Cardiac muscle cell (in vitro differentiated cells and primary cell): Measurements from ENCODE around the gene COMMD1. TPM values are rescaled to one million over a fixed set of nuclear protein-coding genes. Genes with fewer than 3 reads are reported as not detected.

Experiments used
- DNase-seq, 2 donors: peaks; one replicate each; pipeline versions ENCODE4 v3.0.0 to v3.0.0-alpha.2; 2010 to 2017; ENCODE audit warnings: low read depth in 1 of 2, low spot score in 1 of 2
- H3K27ac ChIP-seq: fragments of 200-600 bp; sonication (generic); 2 replicates; pipeline ENCODE4 v1.5.1; 2016
- H3K27me3 ChIP-seq: fragments of 200-600 bp; sonication (generic); 2 replicates; pipeline ENCODE4 v1.6.0; 2016; ENCODE audit warnings: control low read depth
- H3K36me3 ChIP-seq: fragments of 200-600 bp; sonication (generic); 2 replicates; pipeline ENCODE4 v1.5.1; 2016; ENCODE audit warnings: control low read depth
- H3K4me1 ChIP-seq: fragments of 200-600 bp; sonication (generic); 2 replicates; pipeline ENCODE4 v1.8.1; 2017; ENCODE audit warnings: low read depth, mild to moderate bottlenecking, mixed run types
- H3K4me3 ChIP-seq: fragments of 200-600 bp; sonication (generic); 2 replicates; pipeline ENCODE4 v1.5.1; 2016; ENCODE audit warnings: mild to moderate bottlenecking
- H3K9me3 ChIP-seq: fragments of 200-600 bp; sonication (generic); 2 replicates; pipeline ENCODE4 v1.5.1; 2017; ENCODE audit warnings: low read depth, mild to moderate bottlenecking, control low read depth
- CTCF ChIP-seq: IDR thresholded peaks from 2 replicates; pipeline ENCODE4 v1.5.1; 2012; ENCODE audit warnings: low read depth, mild to moderate bottlenecking, low read length
- polyA plus RNA-seq: library from polyadenylated mRNA; unstranded; fragments of >200 nt; fragmentation: Nextera tagmentation; extraction: Ambion mirVana; gene quantifications from 2 replicates; pipeline ENCODE4 v1.2.1, GENCODE V29; 2016
- total RNA-seq: library from RNA; depleted of rRNA; stranded (reverse); fragments of >200 nt; gene quantifications from 2 replicates; pipeline ENCODE4 v1.2.3, GENCODE V29; 2016

Gene COMMD1
- total and polyA plus RNA-seq, 2 experiments from 2014 or later = 36.1 to 94.0 TPM

GRCh38 chr2:61926531-61927477 lies 21.3 kb downstream of the COMMD1 start:
- H3K27ac ChIP-seq = no peak overlapping the region
- no peak for DNase-seq
- H3K9me3 ChIP-seq = no peaks in the 10 kb centered on the region
- H3K4me3 ChIP-seq = no peak overlapping the region
- TF ChIP-seq CTCF = no peak
- no peaks in the 10 kb centered on the region for H3K27me3 ChIP-seq
- peaks cover 15% of the 10 kb centered on the region for H3K4me1 ChIP-seq
- H3K36me3 ChIP-seq = no peaks in the 10 kb centered on the region

DNA sequence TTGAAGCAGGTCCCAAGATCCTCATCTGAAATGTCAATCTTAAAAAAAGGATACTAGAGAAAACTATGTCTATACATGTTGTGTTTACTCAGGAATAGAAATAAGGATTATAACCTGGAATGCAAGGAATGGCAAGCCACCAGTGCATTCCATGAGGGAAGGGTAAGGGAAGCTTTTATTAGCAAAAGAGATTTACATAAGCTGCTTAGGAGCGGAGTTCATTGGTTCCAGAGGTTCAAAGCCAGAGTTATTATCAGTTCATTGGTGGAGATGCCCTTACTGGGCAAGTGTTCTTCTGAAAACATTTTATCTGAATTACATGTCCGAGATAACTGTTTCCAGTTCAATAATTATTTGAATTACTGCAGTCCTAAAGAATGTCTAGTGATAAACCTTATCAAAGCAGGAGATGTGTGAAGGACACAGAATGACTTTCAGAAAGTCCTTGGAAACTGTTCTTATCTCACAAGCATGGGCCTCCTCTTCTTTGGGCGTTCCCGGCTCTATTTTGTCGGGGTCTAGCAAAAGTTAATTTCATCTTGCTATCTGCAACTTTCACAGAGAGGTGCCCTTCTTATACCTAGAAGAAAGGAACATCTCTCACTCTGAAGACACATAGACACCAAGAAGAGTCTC lies 23.5 kb downstream of the COMMD1 start:
- Histone ChIP-seq H3K9me3 (no peaks in the 10 kb centered on the region), H3K36me3 (no peaks in the 10 kb centered on the region), H3K4me1 (peaks cover 12% of the 10 kb centered on the region), H3K27ac (peak overlapping the region; percentile 97), H3K27me3 (no peaks in the 10 kb centered on the region), H3K4me3 (no peak overlapping the region)
- DNase-seq = peak in 1 of 2 donors; percentile 63
- TF ChIP-seq CTCF = no peak

DNA sequence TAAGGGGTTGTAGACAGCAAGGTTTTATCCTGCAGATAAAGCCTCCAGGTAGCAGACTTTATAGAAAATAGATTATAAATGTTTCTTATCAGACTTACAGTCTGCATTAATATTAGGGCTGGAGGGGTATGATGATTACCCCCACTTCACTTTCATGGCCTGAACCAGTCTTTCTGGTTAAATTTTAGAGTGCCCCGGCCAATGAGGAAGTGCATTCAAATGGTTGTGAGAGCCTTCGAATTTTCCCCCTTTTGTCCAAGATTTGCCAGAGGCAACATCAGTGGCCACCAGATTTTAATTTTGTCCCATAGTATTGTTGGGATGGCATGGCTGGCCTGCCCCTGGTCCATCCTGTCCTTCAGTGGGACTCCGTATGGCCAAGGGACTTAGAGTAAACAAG lies 31.6 kb downstream of the COMMD1 start:
- Histone ChIP-seq H3K27me3 (no peaks in the 10 kb centered on the region), H3K27ac (no peak overlapping the region), H3K4me1 (peaks cover 9% of the 10 kb centered on the region), H3K4me3 (no peak overlapping the region), H3K9me3 (no peaks in the 10 kb centered on the region), H3K36me3 (no peaks in the 10 kb centered on the region)
- TF ChIP-seq CTCF = no peak
- DNase-seq = no peak

- Histone ChIP-seq H3K4me1 (peaks cover 9% of the 10 kb centered on the region), H3K9me3 (no peaks in the 10 kb centered on the region), H3K27ac (peak overlapping the region; percentile 86), H3K27me3 (no peaks in the 10 kb centered on the region), H3K4me3 (no peak overlapping the region), H3K36me3 (no peaks in the 10 kb centered on the region)
- no peak for TF ChIP-seq CTCF
- DNase-seq = no peak
These were observed 32.4 kb downstream of the COMMD1 start for GRCh38 chr2:61937886-61938285.

GRCh38 chr2:61938511-61938910 lies 33.0 kb downstream of the COMMD1 start:
- H3K9me3 ChIP-seq = no peaks in the 10 kb centered on the region
- DNase-seq = no peak
- TF ChIP-seq CTCF = no peak
- no peak overlapping the region for H3K4me3 ChIP-seq
- H3K27ac ChIP-seq = peak overlapping the region; percentile 86
- H3K36me3 ChIP-seq = no peaks in the 10 kb centered on the region
- no peaks in the 10 kb centered on the region for H3K27me3 ChIP-seq
- peaks cover 9% of the 10 kb centered on the region for H3K4me1 ChIP-seq
